GM12878 (cell line): ENCODE measurements around the gene TLCD5. TPM values are rescaled to one million over a fixed set of nuclear protein-coding genes. Genes with fewer than 3 reads are reported as not detected.

ENCODE experiments used
- ATAC-seq: fragments of 200-7000 bp; cut with Tn5 transposase; 3 replicates; pipeline ENCODE4 v1.9.1; 2020; ENCODE audit warnings: mild to moderate bottlenecking, moderate library complexity
- BruUV-seq: library from RNA; stranded (reverse); fragments of 400-500 nt; replicated peaks from 2 replicates; lab custom pipeline; 2021; lab: Mats Ljungman, UMichigan
- CTCF ChIA-PET: fragments of 300-600 bp; sonication (Branson Sonifier 250); formaldehyde crosslinking; extraction: SDS; loops from one replicate; lab custom pipeline; 2021; ENCODE audit warnings: inconsistent platforms; lab: Yijun Ruan, JAX
- POLR2A ChIA-PET: fragments of 350-600 bp; formaldehyde crosslinking; extraction: SDS; loops from one replicate; lab custom pipeline; 2021; ENCODE audit warnings: inconsistent platforms; lab: Charles Lee
- RAD21 ChIA-PET: fragments of 300-600 bp; sonication (Branson Sonifier 250); formaldehyde crosslinking; loops from one replicate; lab custom pipeline; 2023; ENCODE audit warnings: antibody characterized with exemption; ENCODE audit not compliant: unreplicated experiment; lab: Charles Lee
- SMC1A ChIA-PET: fragments of 300-600 bp; sonication (Branson Sonifier 250); formaldehyde crosslinking; loops from one replicate; lab custom pipeline; 2023; ENCODE audit not compliant: unreplicated experiment, uncharacterized antibody; lab: Charles Lee
- DNase-seq: peaks from one replicate; pipeline ENCODE4 v3.0.0-alpha.2; 2011; ENCODE audit warnings: low read depth, low spot score
- FAIRE-seq: peaks from 3 replicates; lab custom pipeline; 2011; peaks lifted over from hg19 to GRCh38; lab: Jason Lieb, UNC
- H2AFZ ChIP-seq: 2 replicates; pipeline ENCODE4 v1.6.0; 2011; ENCODE audit warnings: low read depth, low read length, control low read depth; ENCODE audit not compliant: control insufficient read depth
- H3K27ac ChIP-seq: 2 replicates; pipeline ENCODE4 v1.5.1; 2011; ENCODE audit warnings: control low read depth; ENCODE audit not compliant: control insufficient read depth, insufficient read depth
- H3K27me3 ChIP-seq, 2 experiments: replicated peaks in 1 of 2; 2 replicates each; pipeline versions ENCODE4 v1.6.0 to v1.6.1; 2011; ENCODE audit warnings: low read length in 1 of 2; ENCODE audit not compliant: control insufficient read depth in 2 of 2, insufficient read depth in 2 of 2
- H3K36me3 ChIP-seq, 2 experiments: 2 replicates each; pipeline ENCODE4 v1.5.1; 2011; ENCODE audit warnings: low read length in 1 of 2; ENCODE audit not compliant: control insufficient read depth in 2 of 2, insufficient read depth in 2 of 2
- H3K4me1 ChIP-seq: 2 replicates; pipeline ENCODE4 v1.6.1; 2011; ENCODE audit warnings: mild to moderate bottlenecking, low read length, moderate library complexity, mixed read lengths; ENCODE audit not compliant: control insufficient read depth, insufficient read depth
- H3K4me2 ChIP-seq: 2 replicates; pipeline ENCODE4 v1.6.0; 2011; ENCODE audit warnings: control low read depth; ENCODE audit not compliant: control insufficient read depth, insufficient read depth
- H3K4me3 ChIP-seq: fragments of 200-600 bp; sonication (generic); 2 replicates; pipeline ENCODE4 v1.5.1; 2016
- H3K79me2 ChIP-seq: 2 replicates; pipeline ENCODE4 v1.6.0; 2011; ENCODE audit warnings: low read length; ENCODE audit not compliant: control insufficient read depth, insufficient read depth
- H3K9ac ChIP-seq: 2 replicates; pipeline ENCODE4 v1.8.0; 2011; ENCODE audit warnings: low read length, control low read depth, mixed read lengths; ENCODE audit not compliant: control insufficient read depth, insufficient read depth
- H3K9me3 ChIP-seq: replicated peaks from 3 replicates; pipeline ENCODE4 v1.5.1; 2011; ENCODE audit warnings: mild to moderate bottlenecking, low read length; ENCODE audit not compliant: control insufficient read depth, insufficient read depth
- H4K20me1 ChIP-seq: 2 replicates; pipeline ENCODE4 v1.6.0; 2011; ENCODE audit not compliant: control insufficient read depth, insufficient read depth
- ATF7 ChIP-seq: fragments of 450-650 bp; IDR thresholded peaks from 2 replicates; pipeline ENCODE4 v1.6.1; 2016; ENCODE audit warnings: low read depth, mild to moderate bottlenecking
- MYB ChIP-seq: fragments of 150-350 bp; IDR thresholded peaks from 2 replicates; pipeline ENCODE4 v1.6.1; 2014; ENCODE audit warnings: mild to moderate bottlenecking, low read depth, low read length, borderline replicate concordance
- NFYB ChIP-seq: IDR thresholded peaks from 2 replicates; pipeline ENCODE4 v1.6.1; 2011; ENCODE audit warnings: low read depth, mild to moderate bottlenecking, low read length, improper control_type of control experiment, moderate library complexity; ENCODE audit not compliant: insufficient read depth
- RAD51 ChIP-seq: fragments of 450-650 bp; IDR thresholded peaks from 2 replicates; pipeline ENCODE4 v1.6.1; 2016; ENCODE audit warnings: moderate library complexity, mild to moderate bottlenecking, inconsistent platforms
- SREBF1 ChIP-seq: IDR thresholded peaks from 2 replicates; pipeline ENCODE4 v1.6.1; 2012; ENCODE audit warnings: mild to moderate bottlenecking, low read length
- TCF3 ChIP-seq: IDR thresholded peaks from 2 replicates; pipeline ENCODE4 v1.6.1; 2012; ENCODE audit warnings: low read depth, mild to moderate bottlenecking, low read length, borderline replicate concordance; ENCODE audit not compliant: insufficient read depth
- WGBS: methylation state at CpG from one replicate; pipeline ENCODE4 v1.1.6; 2016; ENCODE audit warnings: low lambda C conversion rate; ENCODE audit not compliant: insufficient replicate concordance, insufficient coverage; ENCODE audit errors: missing lambda C conversion rate; 5-methylcytosine and 5-hydroxymethylcytosine counted together
- in situ Hi-C: fragments of 300-500 bp; cut with MboI; formaldehyde crosslinking; loops from 9 replicates; pipeline ENCODE4 v1.14.3; 2018; ENCODE audit warnings: mixed read lengths
- intact Hi-C: fragments of 100-400 bp; cut with micrococcal nuclease; formaldehyde crosslinking; loops from one replicate; pipeline ENCODE4 v1.14.2; 2022; ENCODE audit not compliant: unreplicated experiment
- polyA plus RNA-seq, 11 experiments: library from polyadenylated mRNA; depleted of rRNA in 4 of 11; unstranded in 6 of 11; stranded (reverse) in 5 of 11; fragments of >200 nt; fragmentation: Nextera tagmentation in 4 of 11; fragmentation: Illumina TruSeq in 1 of 11; extraction: Ambion mirVana in 4 of 11; extraction: Trizol in 1 of 11; gene quantifications; 1 replicate in 1 of 11; 2 replicates in 10 of 11; pipeline versions ENCODE4 v1.2.1 to v1.2.3, GENCODE V29; 2011 to 2016; ENCODE audit warnings: inconsistent platforms in 2 of 11, missing spikeins in 2 of 11, low read depth in 1 of 11
- total RNA-seq, 4 experiments: library from RNA; depleted of rRNA in 3 of 4; stranded (reverse); fragments of >200 nt in 3 of 4; fragmentation: Illumina TruSeq in 1 of 4; extraction: Trizol in 1 of 4; gene quantifications; 2 replicates each; pipeline versions ENCODE4 v1.2.1 to v1.2.3, GENCODE V29; 2013 to 2021
- TF ChIP-seq, protein P1 (sequence below): IDR thresholded peaks from 2 replicates; pipeline ENCODE4 v1.6.1; 2011; ENCODE audit warnings: borderline replicate concordance, low read depth, mild to moderate bottlenecking, moderate library complexity, mixed read lengths, low read length; ENCODE audit not compliant: insufficient read depth; ENCODE audit errors: extremely low read length

TLCD5 gene
- total and polyA plus RNA-seq, 10 of the 15 experiments (the other 5 are each of a cell fraction or from before 2014, with no cell fraction given), result 2.4 to 13.3 (median 3.2) TPM

DNA sequence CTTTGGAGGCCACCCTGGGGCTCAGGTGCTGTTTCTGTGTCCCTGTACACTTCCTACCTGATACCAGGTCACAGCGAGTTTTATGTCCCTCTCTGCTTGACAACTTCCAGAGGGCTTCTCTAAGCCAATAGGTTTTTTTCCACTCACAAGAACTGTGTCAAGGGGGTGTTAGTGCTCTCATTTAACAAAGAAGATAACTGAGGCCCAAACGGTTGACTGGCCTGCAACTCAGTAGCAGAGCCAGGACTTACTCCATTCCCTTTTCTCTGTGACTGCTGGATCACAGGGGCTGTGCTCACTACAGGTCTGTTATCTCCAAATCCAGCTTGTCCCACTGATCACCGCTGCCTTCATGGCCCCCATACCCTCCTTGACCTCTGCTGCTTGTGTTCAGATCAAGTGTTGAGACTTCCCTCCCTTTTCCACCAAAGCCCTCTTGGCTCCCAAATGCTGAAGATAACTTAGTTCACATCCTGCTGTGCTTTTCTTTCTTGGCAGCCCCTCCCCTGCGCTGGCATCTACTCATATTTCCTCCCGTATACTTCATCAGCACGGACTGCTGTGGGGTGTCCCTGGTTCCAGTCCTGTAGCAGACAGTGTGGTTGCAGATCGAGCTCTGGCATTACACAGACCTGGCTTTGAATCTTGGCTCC, 43.8 kb upstream of the TLCD5 start (continued):
- TF ChIP-seq SREBF1 (no peak), TCF3 (no peak), NFYB (no peak)

- Histone ChIP-seq H4K20me1 (no peaks in the 10 kb centered on the region), H3K36me3 (no peaks in the 10 kb centered on the region), H3K79me2 (no peaks in the 10 kb centered on the region), H3K27ac (no peak overlapping the region), H3K9ac (no peak overlapping the region), H3K4me1 (no peaks in the 10 kb centered on the region)
- BruUV-seq, result no TSS peak
- ChIA-PET CTCF (interaction anchor here (1.6 kb wide), 1 partner anchor 17 kb away, joined by 4 read pairs; no protein-coding TSS in a partner anchor), SMC1A (interaction anchor here (1.0 kb wide), 1 partner anchor 18 kb away, joined by 4 read pairs; no protein-coding TSS in a partner anchor), RAD21 (no interaction called here)
- WGBS, result 0% methylated on average over 2 of the region's 2 CpGs
- intact Hi-C loops, result no loop called here
- ATAC-seq (no peak; the same call in 1 of the 3 replicates), FAIRE-seq (no peak), DNase-seq (no peak)
- TF ChIP-seq RAD51 (peak; percentile 30; the same call in 1 of the 2 replicates), ATF7 (no peak), MYB (no peak)
- TF ChIP-seq, protein P1, sequence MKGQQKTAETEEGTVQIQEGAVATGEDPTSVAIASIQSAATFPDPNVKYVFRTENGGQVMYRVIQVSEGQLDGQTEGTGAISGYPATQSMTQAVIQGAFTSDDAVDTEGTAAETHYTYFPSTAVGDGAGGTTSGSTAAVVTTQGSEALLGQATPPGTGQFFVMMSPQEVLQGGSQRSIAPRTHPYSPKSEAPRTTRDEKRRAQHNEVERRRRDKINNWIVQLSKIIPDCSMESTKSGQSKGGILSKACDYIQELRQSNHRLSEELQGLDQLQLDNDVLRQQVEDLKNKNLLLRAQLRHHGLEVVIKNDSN, result peak; percentile 51
- TF ChIP-seq, all 136 proteins: peak for 2
- Histone ChIP-seq H2AFZ (no peak overlapping the region), H3K27me3 (peaks cover 0 to 2% of the 10 kb centered on the region in 2 experiments; a peak in 1 of 4 replicates), H3K4me3 (no peak overlapping the region), H3K9me3 (no peaks in the 10 kb centered on the region), H3K4me2 (no peak overlapping the region)
- in situ Hi-C loops, result no loop called here
- POLR2A ChIA-PET, result interaction anchor here (0.8 kb wide), 1 partner anchor 34 kb away, joined by 3 read pairs; no protein-coding TSS in a partner anchor
Observed at GRCh38 chr11:120283124-120283523, 42.0 kb upstream of the TLCD5 start.
